8988T (cell line): ENCODE results near the gene ZSCAN5B.
"Not testable (repeated sequence)": the region's sequence is repeated elsewhere in the genome, so short reads cannot be mapped to it uniquely, and the experiment has no call there.

Experiments used
- DNase-seq: peaks from one replicate; pipeline ENCODE4 v3.0.0; 2011

Gene ZSCAN5B

DNA sequence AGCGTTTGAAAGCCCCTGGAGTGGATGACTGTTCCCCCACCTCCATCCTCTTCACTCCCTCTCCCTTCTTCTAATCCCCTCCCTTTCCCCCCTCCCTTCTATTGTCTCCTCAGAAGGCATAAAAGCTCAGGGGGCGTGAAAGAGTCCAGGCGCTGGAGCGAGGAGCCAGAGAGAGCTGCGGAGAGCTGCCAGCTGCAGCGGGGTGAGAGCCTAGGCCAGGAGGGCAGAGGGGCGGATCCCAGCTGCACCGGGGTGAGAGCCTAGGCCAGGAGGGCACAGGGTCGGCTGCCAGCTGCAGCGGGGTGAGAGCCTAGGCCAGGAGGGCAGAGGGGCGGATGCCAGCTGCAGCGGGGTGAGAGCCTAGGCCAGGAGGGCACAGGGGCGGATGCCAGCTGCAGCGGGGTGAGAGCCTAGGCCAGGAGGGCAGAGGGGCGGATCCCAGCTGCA lies 21.7 kb downstream of the ZSCAN5B start, which contains the start of gene GALP:
TSS of gene GALP (plus strand) at position 148 of the 447 bp plus-strand sequence. CDS start 1,101 bp downstream, outside the sequence.
- not testable (repeated sequence) for DNase-seq

DNA sequence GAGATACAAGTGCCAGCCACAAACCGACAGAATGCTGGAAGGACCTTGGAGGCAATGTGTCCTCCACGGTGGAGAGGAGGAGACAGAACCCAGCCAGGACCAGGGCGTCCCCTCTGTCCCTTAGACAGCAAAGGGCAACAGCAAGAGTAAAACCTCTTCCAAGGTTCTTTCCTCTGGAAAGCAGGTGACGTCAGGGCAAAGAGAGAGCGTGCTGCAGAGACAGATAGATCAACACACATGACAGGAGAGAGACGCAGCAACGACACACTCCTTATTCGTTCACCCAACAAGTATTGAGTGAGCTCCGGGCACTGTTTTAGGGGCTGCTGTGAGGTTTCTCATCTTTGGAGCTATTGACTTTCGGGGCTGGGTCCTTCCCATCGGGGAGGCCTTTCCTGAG lies 23.0 kb downstream of the ZSCAN5B start:
- DNase-seq = no peak

DNA sequence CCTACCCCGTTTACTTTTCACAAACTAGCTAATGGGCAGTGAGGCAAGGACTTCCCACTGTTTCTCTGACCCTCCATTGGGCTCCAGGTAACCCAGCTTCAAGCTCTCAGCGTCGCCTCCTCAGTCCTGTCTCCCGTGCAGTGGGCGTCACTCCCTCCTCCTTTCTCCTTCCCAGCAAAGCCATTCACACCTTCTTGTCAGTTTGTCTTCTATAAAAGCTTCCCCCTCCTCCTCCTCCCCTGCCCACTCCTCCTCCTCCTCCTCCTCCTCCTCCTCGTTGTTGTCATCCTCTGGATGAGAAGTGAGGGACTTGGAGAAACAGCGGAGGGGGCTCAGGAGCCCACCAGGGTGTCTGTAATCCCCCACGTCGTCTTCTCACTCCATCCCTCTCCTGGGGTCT lies 23.5 kb downstream of the ZSCAN5B start:
- DNase-seq = no peak

DNA sequence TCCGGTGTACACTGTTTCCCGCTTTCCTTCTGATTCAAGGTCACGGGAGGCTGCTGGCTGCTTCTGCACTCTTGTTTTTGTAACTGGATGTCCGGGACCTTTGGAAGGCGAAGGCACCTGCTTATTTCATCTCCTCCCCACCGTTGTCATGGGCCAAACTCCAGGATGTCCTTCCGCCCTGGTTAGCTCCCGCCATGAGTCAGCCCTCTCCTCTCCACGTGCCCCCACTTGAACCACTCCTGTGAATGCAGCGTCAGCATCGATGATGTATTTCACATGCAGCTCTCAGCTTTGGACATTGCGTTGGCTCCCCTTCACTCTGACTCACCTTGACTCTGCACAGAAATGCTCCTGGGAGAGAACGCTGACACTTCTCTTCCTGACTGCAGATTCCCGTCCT lies 27.3 kb downstream of the ZSCAN5B start:
- no peak for DNase-seq

DNA sequence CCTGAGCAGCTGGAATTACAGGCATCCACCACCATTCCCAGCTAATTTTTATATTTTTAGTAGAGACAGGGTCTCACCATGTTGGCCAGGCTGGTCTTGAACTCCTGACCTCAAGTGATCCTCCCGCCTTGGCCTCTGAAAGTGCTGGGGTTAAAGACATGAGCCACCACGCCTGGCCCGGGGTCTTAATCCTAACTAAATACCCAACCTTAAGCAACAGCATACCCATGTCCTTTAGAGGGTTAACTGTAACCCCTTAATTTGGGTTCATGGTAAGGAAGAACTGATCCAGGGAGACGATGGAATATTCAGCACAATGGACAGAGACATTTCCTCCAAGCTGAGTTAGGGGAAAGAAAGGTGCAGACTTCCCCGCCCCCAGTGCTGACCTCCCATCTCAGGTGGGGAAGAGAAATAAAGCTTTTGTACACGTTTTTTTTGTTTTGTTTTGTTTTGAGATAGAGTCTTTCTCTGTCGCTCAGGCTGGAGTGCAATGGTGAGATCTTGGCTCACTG lies 30.5 kb downstream of the ZSCAN5B start:
- no peak for DNase-seq

DNA sequence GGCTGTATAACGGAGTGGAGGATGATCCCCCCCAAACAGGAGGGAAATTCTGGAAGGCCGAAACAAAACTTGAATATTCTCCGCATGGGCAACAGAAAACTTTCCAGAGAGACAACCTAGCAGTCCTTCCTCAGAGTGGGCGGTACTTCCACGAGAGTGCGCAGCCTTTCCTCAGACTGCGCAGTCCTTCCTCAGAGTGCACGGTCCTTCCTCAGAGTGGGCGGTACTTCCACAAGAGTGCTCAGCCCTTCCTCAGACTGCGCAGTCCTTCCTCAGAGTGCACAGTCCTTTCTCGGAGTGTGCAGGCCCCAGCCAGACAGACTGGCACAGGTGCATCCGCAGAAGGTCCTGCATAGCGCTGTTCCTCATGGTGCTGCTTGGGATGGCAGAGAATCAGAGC lies 34.5 kb downstream of the ZSCAN5B start:
- DNase-seq = no peak

DNA sequence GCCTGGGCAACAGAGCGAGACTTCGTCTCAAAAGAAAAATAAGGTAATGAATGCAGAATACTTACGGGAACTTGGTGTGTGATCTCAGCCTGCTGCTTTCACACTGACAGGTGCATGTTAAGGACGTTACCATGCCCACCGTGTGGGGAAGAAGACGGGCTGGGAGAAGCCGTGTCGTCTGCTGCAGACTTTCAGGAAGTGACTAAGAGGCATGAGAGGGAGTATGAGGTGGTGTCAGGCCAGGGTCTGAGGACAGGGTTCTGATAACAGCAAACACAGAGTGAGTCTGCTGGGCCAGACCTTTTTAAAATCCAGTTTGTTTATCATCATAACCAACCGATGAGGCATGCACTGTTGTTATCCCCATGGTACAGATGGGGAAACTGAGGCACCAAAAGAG lies 35.3 kb downstream of the ZSCAN5B start:
- no peak for DNase-seq

DNA sequence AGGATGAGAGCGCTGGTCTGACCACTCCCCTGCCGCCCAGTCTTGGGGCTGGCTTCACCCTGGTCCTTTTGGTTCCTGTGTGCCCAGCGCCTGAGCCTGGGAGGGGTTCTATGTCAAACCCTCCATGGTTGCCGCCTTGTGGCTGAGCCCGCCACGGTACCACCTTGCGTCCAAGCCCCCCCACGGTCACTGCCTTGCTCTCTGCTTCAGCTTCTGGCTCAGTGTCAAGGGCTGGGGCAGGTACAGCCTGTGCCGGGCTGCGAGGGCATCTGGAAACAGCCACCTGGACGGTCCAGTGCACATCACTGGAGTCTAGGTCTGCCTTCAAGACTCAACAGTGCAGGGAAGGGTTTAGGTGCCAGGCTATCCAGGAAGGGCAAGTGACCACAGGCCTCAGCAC lies 36.0 kb downstream of the ZSCAN5B start:
- no peak for DNase-seq

DNA sequence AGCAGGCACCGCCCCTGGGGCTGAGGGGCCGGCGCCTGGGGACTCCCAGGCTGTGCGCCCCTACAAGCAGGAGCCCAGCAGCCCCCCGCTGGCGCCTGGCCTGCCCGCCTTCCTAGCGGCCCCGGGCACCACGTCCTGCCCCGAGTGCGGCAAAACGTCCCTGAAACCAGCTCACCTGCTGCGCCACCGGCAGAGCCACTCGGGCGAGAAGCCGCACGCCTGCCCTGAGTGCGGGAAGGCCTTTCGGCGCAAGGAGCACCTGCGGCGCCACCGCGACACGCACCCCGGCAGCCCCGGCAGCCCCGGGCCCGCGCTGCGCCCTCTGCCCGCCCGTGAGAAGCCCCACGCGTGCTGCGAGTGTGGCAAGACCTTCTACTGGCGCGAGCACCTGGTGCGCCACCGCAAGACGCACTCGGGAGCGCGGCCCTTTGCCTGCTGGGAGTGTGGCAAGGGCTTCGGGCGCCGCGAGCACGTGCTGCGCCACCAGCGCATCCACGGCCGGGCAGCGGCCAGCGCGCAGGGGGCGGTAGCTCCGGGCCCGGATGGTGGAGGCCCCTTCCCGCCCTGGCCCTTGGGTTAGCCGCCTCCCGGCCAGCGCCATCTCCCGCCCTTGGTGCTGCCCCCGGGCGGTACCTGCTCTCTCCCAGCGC lies 37.8 kb downstream of the ZSCAN5B start:
- no peak for DNase-seq

DNA sequence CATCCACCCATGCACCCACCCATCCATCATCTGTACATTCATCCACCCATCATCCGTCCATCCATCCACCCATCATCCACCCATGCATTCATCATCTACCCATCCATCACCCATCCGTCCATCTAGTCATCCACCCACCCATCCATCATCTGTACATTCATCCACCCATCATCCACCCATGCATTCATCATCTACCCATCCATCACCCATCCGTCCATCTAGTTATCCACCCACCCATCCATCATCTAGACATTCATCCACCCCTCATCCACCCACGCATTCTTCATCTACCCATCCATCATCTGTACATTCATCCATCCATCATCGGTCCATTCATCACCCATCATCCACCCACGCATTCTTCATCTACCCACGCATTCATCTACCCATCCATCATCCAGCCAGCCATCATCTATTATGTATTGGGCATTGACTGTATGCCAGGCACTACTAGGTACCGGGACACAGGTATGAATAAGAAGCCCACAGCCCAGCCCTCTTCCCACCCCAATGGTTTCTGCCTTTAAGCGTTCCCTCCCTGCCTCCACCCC lies 38.5 kb downstream of the ZSCAN5B start:
- no peak for DNase-seq

DNA sequence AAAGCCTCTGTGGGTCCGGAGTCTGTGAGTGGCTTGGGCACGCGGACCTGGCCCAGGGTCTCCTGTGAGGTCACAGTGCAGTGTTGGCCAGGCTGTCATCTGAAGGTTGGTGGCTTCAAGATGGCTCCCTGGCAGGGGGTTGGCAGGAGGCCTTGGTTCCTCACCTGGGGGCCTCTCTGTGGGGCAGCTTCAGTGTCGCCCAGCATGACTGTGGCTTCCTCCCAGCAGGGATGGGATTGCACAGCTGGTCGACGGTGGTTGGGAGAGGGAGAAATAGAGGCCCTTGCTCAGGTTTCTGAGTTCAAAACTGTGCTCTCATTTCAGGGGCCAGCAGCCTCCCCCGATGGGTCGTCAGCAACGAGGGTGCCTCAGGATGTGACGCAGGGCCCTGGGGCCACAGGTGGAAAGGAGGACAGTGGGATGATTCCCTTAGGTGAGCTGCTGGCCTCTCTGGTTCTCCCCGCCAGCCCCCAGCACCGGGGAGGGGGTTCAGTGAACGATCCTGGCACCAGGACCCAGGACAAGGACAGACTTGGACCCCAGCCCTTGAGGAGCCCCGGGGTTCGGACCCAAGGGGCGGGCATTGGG lies 39.3 kb downstream of the ZSCAN5B start:
- no peak for DNase-seq

DNA sequence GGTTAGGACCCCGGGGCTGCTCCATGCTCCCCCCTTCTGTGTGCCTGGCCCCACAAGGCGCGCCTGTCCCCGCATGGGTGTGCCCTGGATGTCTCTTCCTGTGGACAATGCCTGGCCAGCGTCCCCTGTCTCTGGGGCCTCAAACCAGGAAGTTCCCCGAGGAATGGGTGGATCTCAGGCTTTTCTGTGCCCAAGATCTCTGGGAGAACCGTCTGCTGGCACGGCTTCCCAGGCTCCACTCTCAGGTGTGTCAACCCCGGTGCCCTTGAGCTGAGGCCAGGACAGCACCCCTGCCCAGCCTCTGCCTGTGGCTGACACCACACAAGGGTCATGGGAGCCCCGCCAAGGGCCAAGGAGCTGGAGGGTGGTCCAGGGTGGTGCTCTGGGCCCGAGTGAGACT lies 40.8 kb downstream of the ZSCAN5B start:
- no peak for DNase-seq

DNA sequence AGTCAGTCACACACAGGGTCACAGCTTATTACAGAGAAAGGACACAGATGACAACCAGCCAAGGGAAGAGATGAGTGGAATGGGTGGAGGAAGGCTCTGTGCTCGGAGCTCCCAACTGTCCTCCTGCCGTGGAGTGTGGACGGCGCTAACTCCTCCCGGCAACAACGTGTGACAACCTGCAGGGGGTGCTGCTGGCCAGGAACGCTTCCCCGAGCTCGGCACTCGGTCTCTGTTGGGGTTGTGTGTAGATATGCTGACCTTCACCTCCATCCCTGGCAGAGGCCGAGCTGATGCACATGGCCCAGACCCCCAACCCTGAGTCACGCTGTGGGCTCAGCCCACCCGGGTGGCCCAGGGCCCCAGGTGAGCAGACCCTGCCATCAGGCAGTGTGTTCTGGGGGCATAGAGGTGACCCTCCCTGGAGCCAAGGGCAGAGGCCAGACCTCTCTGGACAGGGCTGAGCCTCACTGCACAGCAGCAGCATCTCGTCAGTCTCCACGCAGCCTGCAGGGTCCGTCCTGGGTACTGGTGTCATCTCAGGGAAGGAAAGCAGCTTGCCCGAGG lies 42.4 kb downstream of the ZSCAN5B start:
- no peak for DNase-seq

DNA sequence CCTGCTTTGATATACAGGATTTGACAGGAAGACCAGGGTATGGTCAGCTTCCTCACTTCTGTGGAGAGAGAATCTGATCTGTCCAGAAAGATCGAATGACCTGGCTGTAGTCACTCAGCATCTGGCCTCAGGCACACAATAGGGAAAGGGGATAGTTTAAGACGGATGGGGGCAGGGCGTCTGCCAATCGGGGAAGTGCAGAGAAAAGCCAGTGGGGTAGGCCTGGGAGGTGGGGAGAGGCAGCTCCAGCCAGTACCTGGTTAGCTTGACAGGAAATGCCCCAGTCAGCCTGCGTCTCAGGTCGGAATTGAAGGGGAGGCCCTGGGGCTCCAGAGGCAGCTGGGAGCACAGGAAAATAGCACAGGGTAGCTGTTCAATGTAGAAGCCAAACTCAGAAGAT lies 44.1 kb downstream of the ZSCAN5B start:
- no peak for DNase-seq

DNA sequence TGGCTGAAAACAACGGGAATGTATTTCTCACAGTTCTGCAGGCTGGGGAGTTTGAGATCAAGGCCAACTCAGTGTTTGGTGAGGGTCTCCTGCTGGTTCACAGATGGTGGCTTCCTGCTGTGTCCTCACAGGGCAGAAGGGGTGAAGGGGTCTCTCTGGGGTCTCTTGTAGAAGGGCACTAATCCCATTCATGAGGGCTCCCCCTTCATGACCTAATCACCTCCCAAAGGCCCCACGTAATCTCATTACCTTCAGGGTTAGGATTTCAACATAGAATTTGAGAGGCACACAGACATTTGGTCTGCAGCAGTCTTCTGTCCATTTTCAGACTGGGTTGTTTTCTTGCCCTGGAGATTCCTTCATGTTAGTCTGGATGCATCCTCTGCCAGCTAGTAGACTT lies 44.9 kb downstream of the ZSCAN5B start:
- no peak for DNase-seq

DNA sequence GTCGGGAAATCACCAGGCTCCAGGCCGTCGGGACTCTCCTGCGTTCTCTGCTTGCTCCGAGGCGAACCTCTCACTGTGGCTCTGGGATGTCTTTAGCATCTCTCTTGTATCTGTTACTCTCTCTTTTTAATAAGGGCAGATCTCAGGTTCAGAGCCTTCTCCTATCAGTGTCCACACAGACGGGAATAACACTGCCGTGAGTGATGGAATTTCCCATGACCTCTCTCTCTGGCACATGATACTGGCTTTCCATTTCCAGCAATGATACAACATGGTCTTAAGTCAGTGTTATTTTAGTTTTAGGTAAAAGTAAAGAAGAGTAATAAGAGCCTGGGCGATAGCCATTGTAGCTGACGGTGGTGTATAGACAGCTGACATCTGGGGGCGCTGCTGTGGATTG lies 47.2 kb downstream of the ZSCAN5B start:
- DNase-seq = no peak

DNA sequence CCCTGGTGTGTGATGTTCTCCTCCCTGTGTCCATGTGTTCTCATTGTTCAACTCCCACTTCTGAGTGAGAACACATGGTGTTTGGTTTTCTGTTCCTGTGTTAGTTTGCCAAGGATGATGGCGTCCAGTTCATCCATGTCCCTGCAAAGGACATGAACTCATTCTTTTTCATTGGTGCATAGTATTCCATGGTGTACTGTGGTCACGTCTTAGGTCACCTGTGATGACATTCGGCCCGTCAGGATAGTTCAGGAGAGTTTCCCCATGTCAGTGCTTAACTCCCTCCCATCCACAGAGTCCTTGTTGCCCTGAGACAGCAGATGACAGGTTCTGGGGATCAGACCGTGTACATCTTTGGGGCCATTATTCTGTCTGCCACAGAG lies 47.9 kb downstream of the ZSCAN5B start:
- DNase-seq = no peak

DNA sequence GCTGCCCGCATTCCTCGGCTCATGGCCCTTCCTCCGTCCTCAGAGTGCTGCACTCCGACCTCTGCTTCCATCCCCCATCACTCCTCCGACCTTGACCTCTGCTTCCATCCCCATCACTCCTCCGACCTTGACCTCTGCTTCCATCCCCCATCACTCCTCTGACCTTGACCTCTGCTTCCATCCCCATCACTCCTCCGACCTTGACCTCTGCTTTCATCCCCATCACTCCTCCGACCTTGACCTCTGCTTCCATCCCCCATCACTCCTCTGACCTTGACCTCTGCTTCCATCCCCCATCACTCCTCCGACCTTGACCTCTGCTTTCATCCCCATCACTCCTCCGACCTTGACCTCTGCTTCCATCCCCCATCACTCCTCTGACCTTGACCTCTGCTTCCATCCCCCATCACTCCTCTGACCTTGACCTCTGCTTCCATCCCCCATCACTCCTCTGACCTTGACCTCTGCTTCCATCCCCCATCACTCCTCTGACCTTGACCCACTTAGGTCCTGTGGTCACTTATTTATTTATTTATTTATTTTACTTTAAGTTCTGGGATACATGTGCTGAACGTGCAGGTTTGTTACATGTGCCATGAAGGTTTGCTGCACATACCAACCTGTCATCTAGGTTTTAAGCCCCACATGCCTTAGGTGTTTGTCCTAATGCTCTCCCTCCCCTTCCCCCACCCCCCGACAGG lies 48.5 kb downstream of the ZSCAN5B start:
- not testable (repeated sequence) for DNase-seq

DNA sequence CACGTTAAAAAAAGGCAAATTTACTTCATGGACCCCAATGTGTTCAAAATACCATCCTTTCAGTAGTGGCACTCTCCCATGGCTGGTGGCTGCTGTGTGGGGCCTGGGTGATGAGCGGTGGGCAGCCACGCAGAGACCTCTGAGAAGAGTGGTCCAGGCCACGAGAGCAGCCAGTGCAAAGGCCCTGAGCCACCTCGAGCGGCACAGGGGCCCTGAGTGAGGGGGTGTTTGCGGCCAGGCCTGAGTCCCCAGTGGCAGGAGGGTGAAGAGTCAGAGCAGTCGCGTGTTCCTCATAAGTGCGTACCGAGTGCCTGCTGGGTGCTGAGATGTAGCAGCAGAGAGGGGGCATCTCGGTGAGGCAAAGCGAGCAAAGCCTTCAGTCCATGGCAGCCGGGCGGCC lies 49.5 kb downstream of the ZSCAN5B start:
- DNase-seq = no peak

DNA sequence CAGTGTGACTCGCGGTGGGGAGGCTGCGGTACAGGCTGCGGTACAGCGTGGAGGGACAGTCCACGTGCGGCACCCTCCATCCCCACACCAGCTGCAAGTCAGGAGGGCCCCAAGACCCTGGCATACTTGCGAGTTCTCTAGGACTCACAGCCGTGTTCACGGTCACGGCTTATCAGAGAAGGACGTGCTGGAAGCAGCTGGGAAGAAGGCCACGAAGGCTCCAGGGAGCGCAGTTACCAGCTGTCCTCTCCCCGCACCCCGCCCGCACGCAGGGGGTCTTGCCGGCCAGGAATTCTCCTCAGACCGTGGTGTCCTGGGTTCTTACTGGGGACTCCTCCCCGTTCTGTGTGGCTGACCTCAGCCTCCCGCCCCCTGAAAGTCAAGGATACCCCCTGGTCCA lies 50.3 kb downstream of the ZSCAN5B start:
- DNase-seq = no peak

DNA sequence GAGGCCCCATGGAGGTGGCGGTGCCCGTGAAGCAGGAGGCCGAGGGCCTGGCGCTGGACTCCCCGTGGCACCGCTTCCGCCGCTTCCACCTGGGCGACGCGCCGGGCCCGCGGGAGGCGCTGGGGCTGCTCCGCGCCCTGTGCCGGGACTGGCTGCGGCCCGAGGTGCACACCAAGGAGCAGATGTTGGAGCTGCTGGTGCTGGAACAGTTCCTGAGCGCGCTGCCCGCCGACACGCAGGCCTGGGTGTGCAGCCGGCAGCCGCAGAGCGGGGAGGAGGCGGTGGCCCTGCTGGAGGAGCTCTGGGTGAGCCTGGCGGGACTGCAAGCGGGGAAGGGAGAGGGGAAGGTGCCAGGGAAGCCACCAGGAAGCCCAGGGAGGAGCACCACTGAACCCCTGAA lies 50.7 kb downstream of the ZSCAN5B start:
- no peak for DNase-seq

DNA sequence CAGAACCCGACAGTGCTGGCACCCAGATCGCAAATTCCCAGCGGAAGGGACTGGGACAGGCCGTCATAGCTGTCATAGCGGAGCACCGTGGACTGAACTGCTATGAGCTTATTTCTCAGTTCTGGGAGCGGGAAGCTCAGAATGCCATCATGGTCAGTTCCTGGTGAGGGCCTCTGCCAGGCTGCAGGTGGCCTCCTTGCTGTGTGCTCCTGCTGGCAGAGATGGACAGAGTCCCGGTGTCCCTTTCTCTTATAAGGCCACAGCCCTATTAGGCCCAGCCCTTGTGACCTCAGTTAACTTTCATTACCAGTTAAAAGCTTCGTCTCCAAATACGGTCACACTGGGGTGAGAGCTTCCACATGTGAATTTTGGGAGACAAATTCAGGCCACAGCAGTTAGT lies 51.9 kb downstream of the ZSCAN5B start:
- DNase-seq = no peak

DNA sequence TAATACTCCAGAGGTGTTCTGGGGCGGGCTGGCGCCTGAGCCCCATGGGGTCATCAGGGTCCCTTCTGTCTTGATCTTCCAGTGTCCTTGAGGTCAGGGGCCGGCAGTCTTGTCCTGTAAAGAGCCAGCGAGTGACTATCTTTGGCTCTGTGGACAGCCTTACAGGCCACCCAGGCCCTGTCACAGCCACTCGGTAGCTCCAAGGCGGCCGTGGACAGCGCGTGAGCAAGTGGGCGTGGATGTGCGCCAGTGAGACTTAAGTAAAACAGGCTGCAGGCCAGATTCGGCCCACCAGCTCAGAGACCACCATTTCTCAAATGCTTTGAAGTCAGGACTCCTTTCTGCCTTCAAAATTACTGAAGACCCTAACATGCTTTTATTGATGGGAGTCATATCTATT lies 52.8 kb downstream of the ZSCAN5B start:
- DNase-seq = no peak

DNA sequence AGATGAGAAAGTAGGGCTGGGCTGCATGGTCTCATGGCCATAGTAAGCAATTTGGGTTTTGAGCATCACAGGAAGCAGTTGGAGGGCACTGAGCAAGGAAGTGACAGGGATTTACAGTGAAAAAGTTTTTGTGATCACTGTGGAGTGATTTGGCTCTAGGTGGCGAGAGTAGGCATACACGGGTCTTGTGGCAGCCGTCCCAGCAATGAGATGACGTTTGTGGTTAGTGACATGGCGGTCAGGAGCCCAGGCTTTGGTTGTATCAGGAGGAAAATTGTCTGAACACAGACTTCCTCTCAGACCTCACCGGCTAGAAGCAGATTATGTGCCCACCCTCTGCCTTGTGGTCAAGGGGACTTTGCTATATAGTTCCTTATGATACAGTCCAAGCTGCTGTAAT lies 53.2 kb downstream of the ZSCAN5B start:
- DNase-seq = no peak
